Transverse colon (tissue), 4 donors: Measurements from ENCODE around the gene CATSPERD.

Source experiments
- POLR2A ChIP-seq: fragments of 450-650 bp; IDR thresholded peaks from one replicate; pipeline ENCODE4 v1.6.1; 2016; ENCODE audit warnings: antibody characterized with exemption, mild to moderate bottlenecking, moderate library complexity
- POLR2AphosphoS5 ChIP-seq, 3 donors: sonication (generic); formaldehyde crosslinking; IDR thresholded peaks; one replicate each; pipeline ENCODE4 v1.6.1; 2016; ENCODE audit warnings: antibody characterized with exemption in 3 of 3
- TF ChIP-seq, protein P1 (sequence below), 5 experiments: fragments of 200-600 bp in 3 of 5; fragments of 450-650 bp in 2 of 5; sonication (generic) in 3 of 5; IDR thresholded peaks; 1 replicate in 2 of 5; 2 replicates in 3 of 5; pipeline ENCODE4 v1.5.1; 2016 to 2017; ENCODE audit warnings: antibody characterized with exemption in 5 of 5, inconsistent platforms in 3 of 5, mild to moderate bottlenecking in 2 of 5, moderate library complexity in 1 of 5

DNA sequence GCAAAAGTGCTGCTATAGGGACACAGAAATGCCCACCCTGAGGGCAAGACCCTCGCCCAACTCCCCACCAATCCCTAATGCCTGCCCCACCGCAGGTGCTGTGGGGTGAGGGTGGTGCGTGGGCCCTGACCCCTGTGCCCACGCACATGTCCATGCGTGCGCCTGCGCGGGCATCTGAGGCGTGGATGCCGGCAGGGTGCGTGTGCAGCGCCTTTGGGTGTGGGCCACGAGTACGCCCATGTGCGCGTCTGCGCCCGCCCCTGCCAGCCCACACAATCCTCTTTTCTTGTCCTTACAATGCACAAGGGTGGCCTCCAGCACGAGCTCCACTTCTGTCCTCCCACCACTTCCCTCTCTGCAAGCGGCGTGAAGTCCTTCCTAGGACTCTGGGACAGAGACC, 104.7 kb downstream of the CATSPERD start:
- TF ChIP-seq, protein P1, sequence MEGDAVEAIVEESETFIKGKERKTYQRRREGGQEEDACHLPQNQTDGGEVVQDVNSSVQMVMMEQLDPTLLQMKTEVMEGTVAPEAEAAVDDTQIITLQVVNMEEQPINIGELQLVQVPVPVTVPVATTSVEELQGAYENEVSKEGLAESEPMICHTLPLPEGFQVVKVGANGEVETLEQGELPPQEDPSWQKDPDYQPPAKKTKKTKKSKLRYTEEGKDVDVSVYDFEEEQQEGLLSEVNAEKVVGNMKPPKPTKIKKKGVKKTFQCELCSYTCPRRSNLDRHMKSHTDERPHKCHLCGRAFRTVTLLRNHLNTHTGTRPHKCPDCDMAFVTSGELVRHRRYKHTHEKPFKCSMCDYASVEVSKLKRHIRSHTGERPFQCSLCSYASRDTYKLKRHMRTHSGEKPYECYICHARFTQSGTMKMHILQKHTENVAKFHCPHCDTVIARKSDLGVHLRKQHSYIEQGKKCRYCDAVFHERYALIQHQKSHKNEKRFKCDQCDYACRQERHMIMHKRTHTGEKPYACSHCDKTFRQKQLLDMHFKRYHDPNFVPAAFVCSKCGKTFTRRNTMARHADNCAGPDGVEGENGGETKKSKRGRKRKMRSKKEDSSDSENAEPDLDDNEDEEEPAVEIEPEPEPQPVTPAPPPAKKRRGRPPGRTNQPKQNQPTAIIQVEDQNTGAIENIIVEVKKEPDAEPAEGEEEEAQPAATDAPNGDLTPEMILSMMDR (IDR thresholded peaks at IDR 0.05): no peak
- no peak for TF ChIP-seq POLR2AphosphoS5 (IDR thresholded peaks at IDR 0.05)
- TF ChIP-seq POLR2A: no peak
